ENCODE results near the gene SURF2.

The SURF2 gene

DNA sequence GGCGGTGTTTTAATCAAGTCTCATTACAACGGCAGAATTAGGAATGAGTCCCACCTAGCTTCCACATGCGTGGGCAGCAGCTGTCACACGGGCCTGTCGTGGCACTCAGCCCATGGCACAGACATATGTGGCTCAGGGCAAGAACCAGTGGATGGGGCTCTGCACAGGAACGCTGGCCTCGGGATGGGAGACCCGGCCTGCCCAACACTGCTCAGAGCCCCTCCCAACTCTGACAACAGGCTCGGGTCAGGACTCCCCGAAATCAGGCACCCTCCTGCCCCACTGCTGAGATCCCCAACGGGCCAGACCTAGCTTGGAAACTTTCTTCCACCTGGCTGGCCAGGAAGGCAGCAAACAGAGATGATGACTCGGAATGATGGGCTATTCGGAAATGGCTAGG lies 15.4 kb upstream of the SURF2 start:
- no peak for TF ChIP-seq CTCF (IDR thresholded peaks at IDR 0.05; ENCODE audit: unreplicated experiment in 3 of 3)
- H3K36me3 Mint-ChIP-seq (ENCODE audit: low read depth) = peaks cover 25% of the 10 kb centered on the region
- H3K9me3 Mint-ChIP-seq = no peaks in the 10 kb centered on the region
- peak overlapping the region in 2 of 3 experiments; percentile 40 to 63 for H3K4me3 Mint-ChIP-seq
- H3K27ac Mint-ChIP-seq = no peak overlapping the region
- no peaks in the 10 kb centered on the region for H3K27me3 Mint-ChIP-seq (ENCODE audit: low read depth)
- H3K4me1 Mint-ChIP-seq = peaks cover 22% of the 10 kb centered on the region

DNA sequence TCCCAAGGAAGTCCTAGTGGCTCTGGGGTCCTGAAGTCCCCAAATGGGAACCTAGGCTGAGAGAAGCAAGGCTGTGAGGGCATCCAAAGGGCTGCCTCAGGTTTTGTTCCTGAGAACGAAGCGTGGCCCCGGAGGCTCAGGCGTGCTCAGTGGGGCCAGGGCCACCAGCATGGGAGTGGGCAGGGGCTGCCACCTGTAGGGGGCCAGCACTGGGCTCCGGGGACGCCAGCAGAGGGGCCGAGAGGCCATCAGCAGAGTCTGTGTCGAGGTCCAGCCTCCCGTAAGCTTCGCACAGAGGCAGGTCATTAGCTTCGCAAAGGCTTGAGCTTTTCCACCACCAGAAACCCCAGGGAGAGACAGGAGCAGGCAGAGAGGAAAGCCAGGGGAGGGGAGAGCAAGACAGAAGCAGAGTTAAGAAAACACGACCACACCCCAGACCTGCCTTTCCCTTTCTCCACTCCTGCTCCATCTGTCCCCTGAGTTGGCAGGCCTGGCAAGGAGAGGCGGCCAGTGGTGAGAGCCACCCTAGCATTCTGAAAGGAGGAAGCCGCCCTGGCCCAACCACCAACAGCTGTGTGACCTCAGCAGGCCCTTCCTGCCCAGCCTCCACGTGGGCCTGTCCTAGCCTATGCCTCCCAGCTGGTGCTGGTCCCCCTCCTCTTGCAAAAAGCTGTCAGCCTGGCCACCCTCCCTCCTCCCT lies 14.8 kb upstream of the SURF2 start:
- Mint-ChIP-seq H3K36me3 (ENCODE audit: low read depth) (peaks cover 30% of the 10 kb centered on the region), H3K4me1 (peaks cover 19% of the 10 kb centered on the region), H3K27me3 (ENCODE audit: low read depth) (no peaks in the 10 kb centered on the region), H3K4me3 (no peak overlapping the region), H3K9me3 (no peaks in the 10 kb centered on the region), H3K27ac (no peak overlapping the region)
- TF ChIP-seq CTCF (IDR thresholded peaks at IDR 0.05; ENCODE audit: unreplicated experiment in 3 of 3) = no peak

DNA sequence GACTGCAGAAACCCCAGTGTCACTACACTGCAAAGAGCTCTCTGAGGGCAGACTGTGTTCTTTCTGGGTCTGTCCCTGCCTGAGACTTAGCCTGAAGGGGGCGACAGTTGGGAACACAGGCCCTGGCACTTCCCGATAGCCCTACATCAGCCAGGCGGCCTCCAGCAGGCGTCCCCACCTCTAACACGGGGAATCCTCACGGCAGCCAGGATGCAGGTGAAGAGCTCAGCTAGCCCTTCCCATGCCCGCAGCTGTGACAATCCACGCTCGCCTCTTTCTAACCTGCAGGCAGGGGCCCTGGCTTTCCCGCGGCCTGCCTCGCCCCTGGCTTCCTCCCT lies 14.3 kb upstream of the SURF2 start:
- H3K36me3 Mint-ChIP-seq (ENCODE audit: low read depth) = peaks cover 30% of the 10 kb centered on the region

DNA sequence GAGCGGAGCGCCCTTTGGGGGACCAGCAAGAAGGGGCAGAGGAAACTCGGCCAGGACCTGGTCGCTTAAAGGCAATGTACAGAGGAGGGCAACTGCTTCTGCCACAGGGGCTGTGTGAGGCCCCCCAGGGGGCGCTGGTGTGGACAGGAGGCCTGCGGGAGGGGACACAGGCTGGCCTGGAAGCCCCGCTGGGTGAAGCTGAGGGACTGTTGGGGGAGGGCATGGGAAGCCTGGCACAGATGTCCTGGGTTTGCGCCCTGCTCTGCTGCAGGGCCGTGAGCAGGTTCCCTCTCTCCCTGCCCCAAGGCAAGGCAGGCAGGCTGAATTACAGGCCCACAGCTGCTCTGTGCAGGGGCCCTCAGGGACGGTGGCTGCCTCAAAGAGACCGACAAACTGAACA lies 13.8 kb upstream of the SURF2 start:
- Mint-ChIP-seq H3K27ac (no peak overlapping the region), H3K27me3 (ENCODE audit: low read depth) (no peaks in the 10 kb centered on the region)

More for the DNA sequence above, 14.3 kb upstream of the SURF2 start:
- no peaks in the 10 kb centered on the region for H3K9me3 Mint-ChIP-seq
- H3K27ac Mint-ChIP-seq = no peak overlapping the region
- no peak for TF ChIP-seq CTCF (IDR thresholded peaks at IDR 0.05; ENCODE audit: unreplicated experiment in 3 of 3)
- peak overlapping the region in 1 of 3 experiments; percentile 31 for H3K4me3 Mint-ChIP-seq
- no peaks in the 10 kb centered on the region for H3K27me3 Mint-ChIP-seq (ENCODE audit: low read depth)
- H3K4me1 Mint-ChIP-seq = peaks cover 24% of the 10 kb centered on the region

DNA sequence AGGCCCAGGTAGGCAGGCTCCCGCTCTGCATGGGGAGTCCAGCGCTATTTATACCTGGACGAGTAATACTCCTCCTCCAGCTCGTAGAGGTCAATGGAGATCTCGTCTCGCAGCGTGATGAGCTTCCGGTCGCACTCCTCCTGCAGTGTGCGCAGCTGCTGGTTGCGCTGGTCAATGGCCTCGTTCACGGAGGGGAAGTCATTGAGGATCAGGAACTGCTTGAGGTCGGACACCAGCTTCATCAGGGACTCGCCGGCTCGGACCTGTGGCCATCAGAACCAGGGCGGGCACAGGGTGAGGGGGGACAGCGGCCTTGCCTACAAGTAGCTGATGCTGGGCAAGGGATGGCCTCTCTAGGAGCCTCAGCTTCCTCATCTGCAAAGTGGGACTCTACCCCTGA lies 12.3 kb upstream of the SURF2 start:
- no peak overlapping the region for H3K27ac Mint-ChIP-seq
- H3K4me1 Mint-ChIP-seq = peaks cover 38% of the 10 kb centered on the region
- no peaks in the 10 kb centered on the region for H3K9me3 Mint-ChIP-seq

More for the DNA sequence above, 13.8 kb upstream of the SURF2 start:
- peaks cover 30% of the 10 kb centered on the region for H3K36me3 Mint-ChIP-seq (ENCODE audit: low read depth)
- H3K4me3 Mint-ChIP-seq = no peak overlapping the region
- H3K9me3 Mint-ChIP-seq = no peaks in the 10 kb centered on the region
- TF ChIP-seq CTCF (IDR thresholded peaks at IDR 0.05; ENCODE audit: unreplicated experiment in 3 of 3) = no peak
- peaks cover 26% of the 10 kb centered on the region for H3K4me1 Mint-ChIP-seq

More for the DNA sequence above, 12.3 kb upstream of the SURF2 start:
- Mint-ChIP-seq H3K27me3 (ENCODE audit: low read depth) (no peaks in the 10 kb centered on the region), H3K4me3 (no peak overlapping the region), H3K36me3 (ENCODE audit: low read depth) (peaks cover 33% of the 10 kb centered on the region)
- TF ChIP-seq CTCF (IDR thresholded peaks at IDR 0.05; ENCODE audit: unreplicated experiment in 3 of 3) = no peak

Measured in nephron (organoid).